ENCODE data around the gene GPR63.

Gene GPR63

GRCh38 chr6:96760153-96760687, 77.1 kb downstream of the GPR63 start:
- Histone ChIP-seq H3K79me2 (ENCODE audit: low read length) (no peaks in the 10 kb centered on the region), H2AFZ (ENCODE audit: low read length) (no peak overlapping the region), H3K27ac (ENCODE audit: low read length) (no peak overlapping the region), H3K27me3 (replicated peaks; ENCODE audit: insufficient read depth, low read length) (no peaks in the 10 kb centered on the region), H3K36me3 (replicated peaks; ENCODE audit: insufficient read depth, low read length) (no peaks in the 10 kb centered on the region), H3K4me2 (ENCODE audit: low read depth, low read length) (no peak overlapping the region), H3K4me3 (ENCODE audit: low read length) (no peak overlapping the region), H4K20me1 (ENCODE audit: insufficient read depth, low read length) (no peaks in the 10 kb centered on the region), H3K4me1 (ENCODE audit: low read length) (no peaks in the 10 kb centered on the region), H3K9me3 (replicated peaks; ENCODE audit: insufficient read depth, low read length) (no peaks in the 10 kb centered on the region), H3F3A (ENCODE audit: insufficient read depth, low read length) (no peaks in the 10 kb centered on the region), H3K9me2 (replicated peaks; ENCODE audit: insufficient read depth, low read length) (no peaks in the 10 kb centered on the region), H3K9ac (ENCODE audit: low read length) (no peak overlapping the region)
- no peak for DNase-seq
- TF ChIP-seq EZH2phosphoT487 (IDR thresholded peaks at IDR 0.05; ENCODE audit: low read length) (no peak), EZH2 (optimal IDR thresholded peaks at IDR 0.05; ENCODE audit: low read depth, low read length) (no peak)
- TF ChIP-seq, protein P1, sequence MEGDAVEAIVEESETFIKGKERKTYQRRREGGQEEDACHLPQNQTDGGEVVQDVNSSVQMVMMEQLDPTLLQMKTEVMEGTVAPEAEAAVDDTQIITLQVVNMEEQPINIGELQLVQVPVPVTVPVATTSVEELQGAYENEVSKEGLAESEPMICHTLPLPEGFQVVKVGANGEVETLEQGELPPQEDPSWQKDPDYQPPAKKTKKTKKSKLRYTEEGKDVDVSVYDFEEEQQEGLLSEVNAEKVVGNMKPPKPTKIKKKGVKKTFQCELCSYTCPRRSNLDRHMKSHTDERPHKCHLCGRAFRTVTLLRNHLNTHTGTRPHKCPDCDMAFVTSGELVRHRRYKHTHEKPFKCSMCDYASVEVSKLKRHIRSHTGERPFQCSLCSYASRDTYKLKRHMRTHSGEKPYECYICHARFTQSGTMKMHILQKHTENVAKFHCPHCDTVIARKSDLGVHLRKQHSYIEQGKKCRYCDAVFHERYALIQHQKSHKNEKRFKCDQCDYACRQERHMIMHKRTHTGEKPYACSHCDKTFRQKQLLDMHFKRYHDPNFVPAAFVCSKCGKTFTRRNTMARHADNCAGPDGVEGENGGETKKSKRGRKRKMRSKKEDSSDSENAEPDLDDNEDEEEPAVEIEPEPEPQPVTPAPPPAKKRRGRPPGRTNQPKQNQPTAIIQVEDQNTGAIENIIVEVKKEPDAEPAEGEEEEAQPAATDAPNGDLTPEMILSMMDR (IDR thresholded peaks at IDR 0.05; ENCODE audit: low read length), result peak; percentile 15

DNA sequence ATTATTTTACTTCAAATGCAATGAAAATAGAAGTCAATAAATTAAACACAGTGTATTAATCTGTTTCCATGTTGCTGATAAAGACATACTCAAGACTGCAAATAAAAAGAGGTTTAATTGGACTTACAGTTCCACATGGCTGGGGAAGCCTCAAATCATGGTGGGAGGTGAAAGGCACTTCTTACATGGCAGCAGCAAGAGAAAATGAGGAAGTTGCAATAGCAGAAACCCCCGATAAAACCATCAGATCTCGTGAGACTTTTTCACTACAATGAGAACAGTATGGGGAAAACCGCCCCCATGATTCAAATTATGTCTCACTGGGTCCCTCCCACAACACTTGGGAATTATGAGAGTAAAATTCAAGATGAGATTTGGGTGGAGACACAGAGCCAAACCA, 82.2 kb downstream of the GPR63 start:
- TF ChIP-seq EZH2phosphoT487 (IDR thresholded peaks at IDR 0.05; ENCODE audit: low read length) (no peak), EZH2 (optimal IDR thresholded peaks at IDR 0.05; ENCODE audit: low read depth, low read length) (no peak)
- TF ChIP-seq, protein P1 (IDR thresholded peaks at IDR 0.05; ENCODE audit: low read length), result no peak
- H2AFZ ChIP-seq (ENCODE audit: low read length), result no peak overlapping the region
- no peaks in the 10 kb centered on the region for H3K79me2 ChIP-seq (ENCODE audit: low read length)
- H3K4me3 ChIP-seq (ENCODE audit: low read length), result no peak overlapping the region
- H4K20me1 ChIP-seq (ENCODE audit: insufficient read depth, low read length), result no peaks in the 10 kb centered on the region
- no peak for DNase-seq
- H3K4me2 ChIP-seq (ENCODE audit: low read depth, low read length), result no peak overlapping the region
- H3K4me1 ChIP-seq (ENCODE audit: low read length), result no peaks in the 10 kb centered on the region
- no peaks in the 10 kb centered on the region for H3K9me3 ChIP-seq (replicated peaks; ENCODE audit: insufficient read depth, low read length)
- H3K9ac ChIP-seq (ENCODE audit: low read length), result no peak overlapping the region
- no peak overlapping the region for H3K27ac ChIP-seq (ENCODE audit: low read length)
- H3F3A ChIP-seq (ENCODE audit: insufficient read depth, low read length), result no peaks in the 10 kb centered on the region
- H3K9me2 ChIP-seq (replicated peaks; ENCODE audit: insufficient read depth, low read length), result no peaks in the 10 kb centered on the region
- no peaks in the 10 kb centered on the region for H3K27me3 ChIP-seq (replicated peaks; ENCODE audit: insufficient read depth, low read length)
- H3K36me3 ChIP-seq (replicated peaks; ENCODE audit: insufficient read depth, low read length), result no peaks in the 10 kb centered on the region

DNA sequence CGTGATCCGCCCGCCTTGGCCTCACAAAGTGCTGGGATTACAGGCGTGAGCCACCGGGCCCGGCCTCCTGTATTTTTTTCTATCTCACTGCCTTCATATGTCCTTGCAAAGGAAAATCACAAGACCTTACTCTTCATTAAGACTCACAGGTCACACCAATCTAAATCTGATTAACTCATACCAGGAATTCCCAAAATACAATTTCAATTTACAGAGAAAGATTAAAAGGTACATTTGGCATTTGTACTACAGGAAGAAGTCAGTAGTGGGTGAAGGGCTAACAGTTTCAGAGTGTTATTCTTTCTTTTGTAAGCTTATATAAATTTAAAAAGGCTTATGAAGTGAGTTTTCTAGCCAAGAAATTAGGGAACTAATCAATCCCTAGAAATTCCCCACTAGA, 87.4 kb downstream of the GPR63 start:
- no peaks in the 10 kb centered on the region for H3K27me3 ChIP-seq (replicated peaks; ENCODE audit: insufficient read depth, low read length)
- no peaks in the 10 kb centered on the region for H3F3A ChIP-seq (ENCODE audit: insufficient read depth, low read length)
- H4K20me1 ChIP-seq (ENCODE audit: insufficient read depth, low read length), result no peaks in the 10 kb centered on the region
- H3K36me3 ChIP-seq (replicated peaks; ENCODE audit: insufficient read depth, low read length), result no peaks in the 10 kb centered on the region
- no peaks in the 10 kb centered on the region for H3K9me2 ChIP-seq (replicated peaks; ENCODE audit: insufficient read depth, low read length)
- H3K4me1 ChIP-seq (ENCODE audit: low read length), result no peaks in the 10 kb centered on the region
- TF ChIP-seq, protein P1 (IDR thresholded peaks at IDR 0.05; ENCODE audit: low read length), result no peak
- TF ChIP-seq EZH2phosphoT487 (IDR thresholded peaks at IDR 0.05; ENCODE audit: low read length) (no peak), EZH2 (optimal IDR thresholded peaks at IDR 0.05; ENCODE audit: low read depth, low read length) (no peak)
- no peaks in the 10 kb centered on the region for H3K79me2 ChIP-seq (ENCODE audit: low read length)
- H3K4me3 ChIP-seq (ENCODE audit: low read length), result no peak overlapping the region
- no peak overlapping the region for H3K9ac ChIP-seq (ENCODE audit: low read length)
- no peak for DNase-seq
- H2AFZ ChIP-seq (ENCODE audit: low read length), result no peak overlapping the region
- no peak overlapping the region for H3K27ac ChIP-seq (ENCODE audit: low read length)
- H3K4me2 ChIP-seq (ENCODE audit: low read depth, low read length), result no peak overlapping the region
- H3K9me3 ChIP-seq (replicated peaks; ENCODE audit: insufficient read depth, low read length), result no peaks in the 10 kb centered on the region
